Measurements from ENCODE around the gene CUEDC1. TPM values are rescaled to one million over a fixed set of nuclear protein-coding genes. Genes with fewer than 3 reads are reported as not detected.

CUEDC1 gene
- total RNA-seq, 4 donors from 2014 or later = 31.2 to 43.9 (median 34.3) TPM

GRCh38 chr17:57842280-57842679, 112.9 kb downstream of the CUEDC1 start:
- intact Hi-C loops (cut with DNase I; ENCODE audit: low total_unique reads) (no loop called here), in situ Hi-C loops (cut with MboI; ENCODE audit: low sequenced_read_pairs in 4 of 4) (loop anchor here in 2 of 4 donors (25.0 kb wide), 2 partner anchors 245 to 605 kb away; partner anchors contain the start of gene DYNLL2 (in 1 of the 2))
- TF ChIP-seq POLR2A (IDR thresholded peaks at IDR 0.05) (no peak), CTCF (IDR thresholded peaks at IDR 0.05 in 4 of 5, conservative IDR thresholded peaks at IDR 0.05 in 1 of 5) (no peak)
- Histone ChIP-seq H3K9me3 (no peaks in the 10 kb centered on the region), H3K36me3 (peaks cover 0 to 19% of the 10 kb centered on the region in 2 donors), H3K4me1 (peaks cover 30 to 36% of the 10 kb centered on the region in 2 donors), H3K27me3 (no peaks in the 10 kb centered on the region), H3K27ac (peak overlapping the region in 1 of 4 donors; percentile 88), H3K4me3 (no peak overlapping the region)
- no peak for DNase-seq
- ATAC-seq = no peak

GRCh38 chr17:57839571-57839923, 115.7 kb downstream of the CUEDC1 start:
- peaks cover 0 to 10% of the 10 kb centered on the region in 2 donors for H3K36me3 ChIP-seq
- peak overlapping the region; percentile 71 to 92 (median 88) for H3K27ac ChIP-seq
- in situ Hi-C loops (cut with MboI; ENCODE audit: low sequenced_read_pairs in 4 of 4) (loop anchor here in 2 of 4 donors (25.0 kb wide), 2 partner anchors 248 to 602 kb away; partner anchors contain the start of gene DYNLL2 (in 1 of the 2)), intact Hi-C loops (cut with DNase I; ENCODE audit: low total_unique reads) (loop anchor here (5.0 kb wide), 1 partner anchor 742 kb away; no protein-coding TSS in a partner anchor)
- ATAC-seq (peak; percentile 93 to 96), DNase-seq (peak in 1 of 2 donors; percentile 48)
- no peaks in the 10 kb centered on the region for H3K9me3 ChIP-seq
- peaks cover 44 to 53% of the 10 kb centered on the region in 2 donors for H3K4me1 ChIP-seq
- H3K27me3 ChIP-seq = no peaks in the 10 kb centered on the region
- H3K4me3 ChIP-seq = no peak overlapping the region
- TF ChIP-seq CTCF (IDR thresholded peaks at IDR 0.05 in 4 of 5, conservative IDR thresholded peaks at IDR 0.05 in 1 of 5) (no peak), POLR2A (IDR thresholded peaks at IDR 0.05) (peak in 1 of 2 donors; percentile 39)

GRCh38 chr17:57838857-57839570, 116.2 kb downstream of the CUEDC1 start:
- H3K36me3 ChIP-seq = peaks cover 0 to 9% of the 10 kb centered on the region in 2 donors

GRCh38 chr17:57838453-57838852, 116.8 kb downstream of the CUEDC1 start:
- no peaks in the 10 kb centered on the region for H3K9me3 ChIP-seq
- no peak overlapping the region for H3K4me3 ChIP-seq
- in situ Hi-C loops (cut with MboI; ENCODE audit: low sequenced_read_pairs in 4 of 4) = loop anchor here in 2 of 4 donors (25.0 kb wide), 2 partner anchors 249 to 601 kb away; partner anchors contain the start of gene DYNLL2 (in 1 of the 2)
- no peaks in the 10 kb centered on the region for H3K27me3 ChIP-seq
- peaks cover 0 to 9% of the 10 kb centered on the region in 2 donors for H3K36me3 ChIP-seq
- intact Hi-C loops (cut with DNase I; ENCODE audit: low total_unique reads) = loop anchor here (5.0 kb wide), 1 partner anchor 741 kb away; no protein-coding TSS in a partner anchor
- peaks cover 50 to 64% of the 10 kb centered on the region in 2 donors for H3K4me1 ChIP-seq
- ATAC-seq (no peak), DNase-seq (no peak)
- H3K27ac ChIP-seq = peak overlapping the region; percentile 71 to 92 (median 88)
- TF ChIP-seq CTCF (IDR thresholded peaks at IDR 0.05 in 4 of 5, conservative IDR thresholded peaks at IDR 0.05 in 1 of 5) (no peak), POLR2A (IDR thresholded peaks at IDR 0.05) (no peak)

More at GRCh38 chr17:57838857-57839570, 116.2 kb downstream of the CUEDC1 start:
- in situ Hi-C loops (cut with MboI; ENCODE audit: low sequenced_read_pairs in 4 of 4) = loop anchor here in 2 of 4 donors (25.0 kb wide), 2 partner anchors 248 to 602 kb away; partner anchors contain the start of gene DYNLL2 (in 1 of the 2)
- H3K4me3 ChIP-seq = no peak overlapping the region
- TF ChIP-seq POLR2A (IDR thresholded peaks at IDR 0.05) (no peak), CTCF (IDR thresholded peaks at IDR 0.05 in 4 of 5, conservative IDR thresholded peaks at IDR 0.05 in 1 of 5) (no peak)
- H3K27me3 ChIP-seq = no peaks in the 10 kb centered on the region
- no peaks in the 10 kb centered on the region for H3K9me3 ChIP-seq
- peak in 1 of 2 donors; percentile 2 for ATAC-seq
- H3K27ac ChIP-seq = peak overlapping the region; percentile 71 to 92 (median 88)
- H3K4me1 ChIP-seq = peaks cover 46 to 58% of the 10 kb centered on the region in 2 donors
- DNase-seq = no peak
- intact Hi-C loops (cut with DNase I; ENCODE audit: low total_unique reads) = loop anchor here (5.0 kb wide), 1 partner anchor 742 kb away; no protein-coding TSS in a partner anchor
